Stimulated activated CD8-positive, alpha-beta memory T cell treated with anti-CD3 and anti-CD28 coated beads, Interleukin-4, amount 100 ng/mL, for 24 hours (primary cell): Measurements from ENCODE around the gene HTR6.

Experiments used
- DNase-seq: peaks from one replicate; pipeline ENCODE4 v3.0.0-alpha.2; 2020; ENCODE audit warnings: low read depth

HTR6 gene

DNA sequence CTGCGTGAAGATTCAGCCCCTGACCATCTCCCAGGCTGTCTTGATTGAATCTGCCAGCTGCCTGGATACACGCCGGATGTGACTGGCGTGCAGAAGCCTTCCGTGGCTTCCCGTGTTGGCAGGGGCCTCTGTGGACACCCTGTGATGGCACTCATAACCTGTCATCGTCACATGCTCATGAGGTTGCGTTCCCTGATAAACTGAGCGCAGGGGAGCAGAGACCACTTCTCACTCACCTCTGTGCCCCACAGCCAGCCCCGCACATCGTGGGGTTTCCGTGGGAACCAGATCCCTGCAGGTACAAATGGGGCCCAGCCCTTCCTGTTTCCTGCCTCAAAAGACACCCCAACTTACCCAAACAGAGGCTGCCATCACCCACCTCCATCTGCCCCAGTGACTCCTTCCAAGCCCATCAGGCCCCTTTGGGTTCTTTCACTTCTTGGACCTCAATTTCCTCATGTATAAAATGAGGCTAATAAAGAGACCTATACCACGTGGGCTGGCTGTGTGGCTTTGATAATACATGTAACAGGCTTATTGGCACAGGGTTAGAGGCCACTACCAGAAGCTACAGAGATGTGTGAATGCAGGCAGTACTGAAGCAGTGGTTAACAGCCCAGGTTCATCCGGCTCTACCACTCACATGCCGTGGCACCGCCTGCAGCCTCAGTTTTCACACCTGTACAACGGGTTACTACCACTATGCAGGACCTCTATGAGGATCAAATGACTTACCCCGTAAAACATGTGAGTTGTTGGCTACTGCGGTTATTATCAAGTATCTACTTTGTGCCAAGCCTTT, 23.6 kb downstream of the HTR6 start:
- no peak for DNase-seq

DNA sequence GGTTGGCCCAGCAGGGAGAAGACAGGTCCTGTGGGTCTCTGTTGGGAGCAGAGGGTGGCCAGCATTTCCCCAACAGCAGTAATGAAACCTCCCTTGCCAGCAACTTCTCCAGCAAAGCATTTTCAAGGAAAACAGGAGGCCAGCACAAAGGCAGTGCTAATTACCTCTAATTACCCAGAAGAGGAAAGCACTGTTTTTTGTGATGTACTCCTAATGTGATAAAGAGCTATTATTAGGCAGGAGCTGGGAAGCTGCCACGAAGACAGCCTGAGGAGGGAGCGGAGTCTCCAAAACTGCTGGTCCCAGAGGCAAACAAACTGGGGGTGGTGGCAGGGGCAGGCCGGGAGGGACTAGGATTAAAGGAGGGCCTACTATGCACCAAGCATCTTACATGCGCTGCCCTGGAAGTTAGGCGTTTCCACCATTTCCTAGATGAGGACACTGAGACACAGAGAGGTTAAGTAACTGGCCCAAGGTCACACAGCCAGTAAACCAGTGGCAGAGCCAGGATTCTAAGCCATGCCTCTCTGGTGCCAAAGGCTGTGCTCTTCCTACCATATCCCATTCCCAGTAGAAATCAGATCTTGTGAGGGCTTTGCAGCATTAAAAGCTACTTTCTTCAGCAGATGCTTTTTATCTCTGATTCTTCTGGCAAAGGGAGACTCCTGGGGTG, 24.5 kb downstream of the HTR6 start:
- no peak for DNase-seq

DNA sequence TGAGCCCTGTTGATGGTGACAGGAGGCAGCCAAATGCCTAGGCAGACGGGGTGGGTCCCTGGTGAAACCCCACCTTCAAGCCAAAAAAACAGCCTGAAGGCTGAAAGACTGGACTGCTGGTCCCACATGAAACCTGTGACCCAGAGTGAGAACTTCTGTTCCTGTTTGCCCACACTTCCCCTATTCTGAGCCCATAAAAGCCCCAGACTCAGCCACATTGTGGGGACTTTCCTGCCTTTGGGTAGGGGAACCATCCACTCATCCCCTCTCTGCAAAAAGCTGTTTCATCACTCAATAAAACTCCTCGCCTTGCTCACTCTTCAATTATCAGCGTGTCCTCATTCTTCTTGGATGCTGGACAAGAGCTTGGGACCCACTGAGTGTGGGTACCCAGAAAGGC, 25.2 kb downstream of the HTR6 start:
- DNase-seq: no peak

DNA sequence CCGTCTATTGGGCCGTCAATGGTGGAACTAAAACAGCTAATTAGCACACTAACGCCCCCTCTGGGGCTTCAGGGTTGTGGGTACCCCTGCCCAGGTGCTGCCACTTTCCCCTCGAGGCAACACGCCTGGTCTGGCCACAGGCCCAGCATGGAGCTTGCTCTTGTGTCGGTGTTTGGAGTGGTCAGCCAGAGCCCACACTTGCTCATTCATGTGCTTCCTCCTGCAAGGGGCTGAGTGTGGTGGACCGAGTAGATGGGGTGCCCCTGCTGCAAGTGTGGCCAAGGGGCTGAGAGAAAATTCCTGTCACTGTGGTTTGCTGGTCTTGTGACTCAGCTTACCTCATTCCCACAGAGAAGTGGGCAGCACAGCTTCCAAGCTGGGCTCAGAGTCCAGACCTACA, 25.7 kb downstream of the HTR6 start:
- no peak for DNase-seq

DNA sequence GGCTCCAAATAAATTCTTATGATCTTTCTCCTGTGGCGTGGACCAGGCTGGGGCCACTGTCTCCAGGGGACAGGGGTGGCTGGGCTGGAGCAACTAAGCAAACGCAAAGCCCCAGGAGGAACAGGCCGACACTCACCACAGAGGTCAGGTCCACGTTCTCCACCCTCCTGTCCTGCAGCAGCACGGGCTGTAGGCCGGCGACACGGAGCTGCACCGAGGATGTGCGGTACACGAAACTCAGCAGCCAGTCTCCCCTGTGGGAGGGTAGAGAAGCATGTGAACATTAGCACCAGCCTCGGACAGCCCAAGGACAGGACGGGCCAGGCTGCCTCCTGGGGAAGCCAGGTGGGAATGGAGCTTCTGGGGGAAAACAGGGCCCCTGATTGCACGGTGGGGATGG, 29.6 kb downstream of the HTR6 start:
- DNase-seq: no peak

DNA sequence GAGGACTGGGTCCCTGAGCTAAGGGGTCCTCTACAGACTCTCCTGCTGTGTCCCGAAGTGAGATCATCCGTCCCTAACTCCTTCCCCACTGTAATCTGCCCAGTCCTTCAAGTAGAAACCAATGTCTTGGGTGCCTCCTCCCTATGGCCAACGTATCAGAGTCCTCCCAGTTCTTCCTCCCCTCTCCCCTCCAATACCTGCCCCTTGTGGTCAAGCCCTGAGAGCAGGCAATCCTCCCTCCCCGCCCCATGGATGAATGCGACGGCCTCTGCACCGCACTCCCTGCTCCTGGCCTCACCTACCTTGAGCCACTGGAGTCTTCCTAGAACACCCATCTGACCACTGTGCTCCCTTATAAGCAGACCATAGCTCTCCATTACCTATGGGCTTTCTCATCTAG, 31.1 kb downstream of the HTR6 start:
- no peak for DNase-seq

DNA sequence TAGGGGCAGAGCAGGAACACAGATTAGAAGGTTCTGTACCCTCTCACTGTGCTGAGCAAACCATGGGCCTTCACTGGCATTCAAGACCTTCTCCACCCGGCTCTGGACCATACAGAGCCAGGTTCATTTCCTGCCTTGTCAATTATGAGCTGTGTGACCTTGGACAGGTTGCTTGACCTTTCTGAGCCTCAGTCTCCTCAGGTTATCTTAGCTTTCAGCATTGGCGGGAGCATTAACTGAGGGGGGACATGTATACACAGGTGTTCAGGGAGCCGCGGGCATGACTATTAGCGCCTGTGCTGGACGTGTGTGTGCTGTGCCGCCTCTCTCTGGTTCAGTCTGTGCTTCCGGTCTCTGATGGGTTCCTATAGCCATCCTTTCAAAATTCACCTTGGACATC, 32.1 kb downstream of the HTR6 start:
- DNase-seq: no peak

DNA sequence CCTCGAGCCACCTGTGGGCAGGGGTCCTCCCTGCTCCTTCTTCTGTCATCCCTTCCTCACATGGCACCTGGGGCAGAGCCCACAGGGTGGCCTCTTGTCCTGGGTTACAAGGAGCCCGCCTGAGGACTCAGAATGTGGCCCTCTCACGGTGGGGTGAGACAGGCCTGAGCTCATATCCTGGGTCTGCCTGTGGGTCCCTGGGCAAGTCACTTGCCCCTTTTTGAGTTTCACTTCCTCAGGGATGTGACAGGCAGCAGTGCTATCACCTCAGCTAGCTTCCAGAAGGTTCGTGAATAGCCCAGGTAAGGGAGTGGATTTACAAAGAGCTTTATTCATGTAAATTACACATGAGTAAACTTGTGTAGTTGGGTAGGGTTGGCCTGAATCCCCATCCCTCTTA, 33.5 kb downstream of the HTR6 start:
- DNase-seq: no peak

DNA sequence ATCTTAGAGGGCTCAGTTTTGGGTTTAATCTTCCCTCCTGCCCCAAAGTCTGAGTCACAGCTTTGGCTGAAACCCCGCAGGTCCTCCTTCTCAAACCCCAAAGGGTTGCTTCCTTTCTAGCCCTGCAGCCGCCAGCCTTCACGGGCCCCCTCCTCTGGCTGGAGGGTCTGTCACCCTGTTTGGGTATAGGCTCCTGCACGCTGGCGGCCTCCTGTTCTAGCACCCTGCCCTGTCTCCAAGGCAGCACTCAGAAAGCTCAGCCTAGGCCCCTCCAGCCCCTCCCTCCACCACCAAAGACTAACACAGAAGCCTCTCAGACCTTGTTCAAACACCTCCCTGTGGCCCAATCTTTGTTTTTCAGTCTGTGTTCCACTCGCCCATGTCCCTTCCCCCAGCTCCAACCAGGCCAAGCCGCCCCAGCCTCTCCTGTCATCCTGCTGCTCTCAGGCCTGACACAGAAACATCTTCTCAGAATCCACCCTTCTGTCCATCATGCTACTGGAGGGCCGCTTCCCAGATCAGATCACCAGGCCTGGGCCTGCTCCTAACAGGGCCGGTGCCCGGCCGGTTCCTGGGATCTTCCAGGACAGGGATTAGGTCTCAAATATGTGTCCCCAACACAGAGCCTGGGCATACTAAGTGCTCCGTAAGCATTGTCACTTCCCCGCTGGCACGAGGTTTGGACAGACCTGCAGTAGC, 35.6 kb downstream of the HTR6 start:
- no peak for DNase-seq

DNA sequence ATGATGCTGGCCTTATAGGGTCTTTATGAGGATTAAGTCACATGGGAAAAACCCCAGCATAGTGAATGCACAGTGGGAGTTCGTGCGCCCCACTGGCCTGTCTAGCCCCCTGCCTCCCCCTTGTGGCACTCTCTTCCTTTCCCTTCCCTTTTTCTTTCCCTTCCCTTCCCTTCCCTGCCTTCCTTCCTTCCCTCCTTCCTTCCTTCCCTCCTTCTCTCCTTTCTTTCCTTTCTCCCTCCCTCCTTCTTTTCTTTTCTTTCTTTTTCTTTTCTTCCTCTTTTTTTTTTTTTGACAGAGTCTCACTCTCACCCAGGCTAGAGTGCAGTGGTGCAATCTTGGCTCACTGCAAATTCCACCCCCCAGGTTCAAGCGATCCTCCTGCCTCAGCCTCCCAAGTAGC, 38.6 kb downstream of the HTR6 start:
- no peak for DNase-seq

DNA sequence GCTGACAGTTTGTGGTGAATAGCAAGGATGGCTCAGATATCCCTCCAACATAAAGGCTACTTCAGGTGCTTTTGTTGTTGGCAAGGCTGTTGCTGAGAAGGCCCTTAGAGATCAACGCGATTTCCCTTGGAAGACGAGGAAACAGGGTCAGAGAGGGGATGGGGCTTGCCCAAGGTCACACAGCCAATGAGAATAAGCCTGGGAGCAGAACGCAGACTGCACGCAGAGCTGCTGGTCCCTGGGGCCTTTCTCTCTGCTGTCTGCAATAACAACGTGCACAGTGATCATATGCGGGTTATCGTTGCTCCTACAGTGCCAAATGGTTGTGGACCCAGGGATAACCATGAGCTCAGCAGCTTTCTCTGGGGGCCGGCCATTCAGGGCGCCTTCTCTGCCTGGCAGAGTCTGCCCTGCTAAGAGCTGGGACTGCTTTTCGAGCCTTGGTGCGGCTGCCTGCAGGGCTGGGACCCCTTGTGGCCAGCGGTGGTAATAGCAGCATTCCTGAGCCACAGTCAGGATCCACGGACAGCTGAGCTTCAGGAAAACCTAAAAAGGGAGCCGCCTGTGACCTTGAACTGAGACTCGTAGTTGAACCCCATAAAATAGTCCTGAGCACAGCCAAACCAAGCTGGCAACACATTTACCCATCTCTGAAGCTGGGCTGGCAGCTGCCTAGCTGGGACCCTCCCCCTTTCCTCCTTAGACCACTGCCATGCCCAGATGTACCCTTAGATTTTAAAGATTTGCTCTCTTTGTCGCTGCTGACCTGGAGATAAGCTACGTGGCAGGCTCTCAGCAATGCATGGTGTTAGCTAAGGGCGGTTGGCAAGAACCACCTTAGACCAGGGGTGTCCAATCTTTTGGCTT, 39.8 kb downstream of the HTR6 start:
- DNase-seq: peak; percentile 41

DNA sequence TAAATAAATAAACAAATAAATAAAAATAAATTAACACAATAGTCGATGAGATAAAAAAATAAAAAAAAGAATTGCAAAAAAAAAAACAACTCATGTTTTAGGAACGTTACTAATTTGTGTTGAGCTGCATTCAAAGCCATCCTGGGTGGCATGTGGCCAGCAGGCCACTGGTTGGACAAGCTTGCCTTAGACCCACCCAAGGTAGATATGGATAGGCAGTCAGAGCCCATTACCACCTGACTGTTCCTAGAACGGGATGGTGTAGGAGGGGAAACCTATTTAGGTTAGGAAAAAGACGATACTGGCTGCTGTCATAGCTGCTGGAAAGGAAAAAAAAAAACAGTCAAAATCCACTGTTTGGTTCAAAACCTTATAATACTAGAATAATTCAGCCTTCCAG, 40.8 kb downstream of the HTR6 start:
- DNase-seq: no peak

DNA sequence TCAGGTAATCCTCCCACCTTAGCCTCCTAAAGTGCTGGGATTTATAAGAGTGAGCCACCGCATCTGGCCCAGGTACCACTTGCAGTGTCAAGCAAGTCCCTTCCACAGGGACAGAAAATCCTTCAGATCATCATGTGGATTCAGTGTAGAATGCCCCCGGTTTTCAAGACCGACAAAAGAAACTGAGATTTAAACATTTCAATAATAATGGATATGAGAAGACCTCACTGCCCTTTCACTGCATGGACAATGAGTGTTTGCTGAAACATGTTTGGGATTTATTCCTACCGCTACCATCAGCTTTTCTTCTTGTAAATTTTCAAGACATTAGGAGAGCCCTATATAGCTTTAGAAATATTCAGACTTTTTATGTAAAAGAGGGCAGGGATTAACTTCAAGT, 41.5 kb downstream of the HTR6 start:
- no peak for DNase-seq

DNA sequence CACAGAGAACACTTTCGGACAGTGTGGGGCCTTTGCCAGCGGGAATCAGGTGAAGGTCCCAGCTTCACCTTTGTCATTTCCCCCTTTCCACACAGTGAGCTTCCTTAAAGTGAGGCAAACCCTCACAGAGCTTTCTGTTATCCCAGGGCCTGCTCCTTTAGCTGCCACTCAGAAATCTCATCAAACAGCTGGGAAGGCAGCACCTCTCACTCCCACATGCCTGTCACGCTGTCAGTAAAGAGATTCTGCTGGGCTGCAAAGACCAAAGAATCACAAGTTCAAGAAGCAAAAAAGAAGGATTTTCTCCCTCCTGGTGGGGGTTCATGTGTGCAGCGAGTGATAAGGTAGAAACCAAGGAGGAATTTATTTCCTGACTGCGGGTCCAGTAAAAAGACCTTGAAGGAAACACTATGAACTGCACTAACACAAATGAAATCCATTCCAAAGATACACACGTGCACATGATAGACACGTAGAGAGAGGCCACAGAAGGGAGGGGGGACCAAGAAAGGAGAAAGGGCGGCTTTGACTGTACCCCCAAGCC, 44.0 kb downstream of the HTR6 start:
- DNase-seq: no peak

DNA sequence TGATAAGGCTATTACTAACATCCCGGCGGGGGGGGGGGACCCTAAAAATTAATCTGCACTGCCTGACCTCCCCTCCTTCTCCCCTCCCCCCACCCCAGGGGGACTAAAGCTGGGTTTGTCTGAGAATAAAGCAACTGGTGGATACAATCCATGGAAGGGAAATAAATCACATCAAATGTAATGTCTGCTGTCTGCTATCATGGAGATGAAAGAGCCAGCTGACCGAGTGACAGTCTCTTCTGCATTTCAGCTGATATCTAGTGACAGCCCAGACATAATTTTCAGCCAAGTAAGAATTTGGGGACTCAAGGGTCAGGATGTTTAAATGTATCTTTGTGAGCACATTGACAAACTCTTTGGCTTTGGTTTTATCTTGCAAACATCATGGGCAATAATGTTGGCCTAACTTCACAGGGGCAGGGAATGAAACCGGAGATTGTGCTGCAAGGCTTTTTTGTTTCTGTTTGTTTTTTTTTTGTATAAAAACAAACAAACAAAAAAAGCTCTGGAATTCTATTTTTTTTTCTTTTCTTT, 44.7 kb downstream of the HTR6 start:
- DNase-seq: no peak

DNA sequence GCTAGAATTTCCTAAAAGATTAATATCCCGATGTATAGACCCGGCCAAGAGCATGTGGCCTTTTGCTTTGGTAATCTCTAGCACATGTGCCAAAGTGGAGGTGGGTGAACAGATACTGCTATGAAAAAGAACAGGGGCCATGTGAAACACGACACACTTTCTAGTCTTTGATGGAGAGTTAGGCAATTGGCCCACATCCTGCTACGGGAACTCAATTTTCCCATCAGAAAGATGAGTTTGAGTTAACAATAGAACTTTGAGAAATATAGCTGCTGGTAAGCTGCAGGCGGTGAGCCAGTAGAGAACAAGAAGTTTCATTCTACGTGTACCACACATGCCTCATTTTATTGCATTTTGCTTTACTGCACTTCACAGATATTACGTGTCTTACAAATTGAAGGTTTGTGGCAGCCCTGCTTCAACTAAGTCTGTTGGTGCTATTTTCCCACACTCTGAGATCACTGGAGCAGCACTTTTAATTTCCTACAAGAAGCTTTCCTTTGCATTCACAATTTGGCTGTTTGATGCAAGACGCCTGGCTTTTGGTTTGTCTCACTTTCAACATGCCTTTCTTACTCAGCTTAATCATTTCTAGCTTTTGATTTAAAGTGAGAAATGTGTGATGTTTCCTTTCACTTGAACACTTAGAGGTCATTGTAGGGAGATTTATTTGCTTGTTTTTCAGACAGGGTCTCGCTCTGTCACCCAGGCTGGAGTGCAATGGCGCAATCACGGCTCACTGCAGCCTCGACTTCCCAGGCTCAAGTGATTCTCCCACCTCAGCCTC, 46.3 kb downstream of the HTR6 start:
- DNase-seq: no peak

DNA sequence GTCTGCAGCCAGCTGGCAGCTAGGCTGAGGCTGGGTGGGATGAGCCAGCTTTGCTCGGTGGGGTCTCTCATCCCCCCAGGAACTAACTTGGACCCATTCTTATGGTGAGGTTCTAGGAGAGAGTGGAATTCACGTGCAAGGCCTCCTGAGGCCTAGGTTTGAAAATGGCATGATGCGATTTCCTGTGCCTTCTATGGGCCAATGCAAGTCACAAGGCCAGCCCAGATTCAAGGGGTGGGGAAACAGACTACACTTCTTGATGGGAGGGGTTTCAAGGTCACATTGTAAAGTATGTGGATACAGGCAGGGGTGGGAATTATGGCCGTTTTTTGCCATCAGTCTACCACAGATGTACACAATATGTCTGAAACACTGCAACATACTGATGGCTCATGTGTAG, 48.3 kb downstream of the HTR6 start:
- DNase-seq: no peak

DNA sequence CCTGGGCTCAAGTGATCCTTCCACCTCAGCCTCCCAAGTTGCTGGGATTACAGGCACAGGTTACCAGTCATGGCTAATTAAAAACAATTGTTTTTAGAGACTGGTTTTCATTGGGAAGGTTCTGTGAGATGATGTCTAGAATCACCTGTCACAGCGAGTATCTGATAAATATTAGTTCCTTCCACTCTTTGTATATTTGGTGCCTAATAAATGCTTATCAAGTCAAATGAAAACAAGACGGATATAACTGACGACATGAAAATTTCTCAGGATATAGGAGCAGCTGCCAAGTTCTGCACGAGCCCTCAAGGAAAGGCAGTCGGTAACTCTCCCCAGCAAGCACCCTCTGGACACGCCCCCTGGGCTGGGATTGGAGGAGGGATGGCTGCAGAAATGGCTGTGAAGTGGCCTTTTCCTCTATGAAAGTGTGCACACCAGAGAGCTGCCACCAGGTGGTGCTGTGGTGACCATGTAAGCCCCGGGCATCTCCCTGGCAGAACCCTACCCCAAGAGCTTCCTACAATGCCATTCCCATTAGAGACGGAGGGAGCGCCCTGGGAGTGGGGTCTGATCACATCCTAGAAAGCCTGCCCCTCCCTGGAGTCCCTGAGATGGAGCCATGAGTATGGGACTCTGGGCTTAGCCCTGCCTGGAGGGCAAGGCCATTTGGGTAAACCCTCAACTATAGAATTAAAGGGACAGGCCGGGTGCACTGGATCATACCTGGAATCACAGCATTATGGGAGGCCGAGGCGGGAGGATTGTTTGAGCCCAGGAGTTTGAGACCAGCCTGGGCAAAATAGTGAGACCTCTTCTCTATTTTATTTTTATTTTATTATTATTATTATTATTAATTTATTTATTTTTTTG, 50.9 kb downstream of the HTR6 start:
- DNase-seq: peak; percentile 78

DNA sequence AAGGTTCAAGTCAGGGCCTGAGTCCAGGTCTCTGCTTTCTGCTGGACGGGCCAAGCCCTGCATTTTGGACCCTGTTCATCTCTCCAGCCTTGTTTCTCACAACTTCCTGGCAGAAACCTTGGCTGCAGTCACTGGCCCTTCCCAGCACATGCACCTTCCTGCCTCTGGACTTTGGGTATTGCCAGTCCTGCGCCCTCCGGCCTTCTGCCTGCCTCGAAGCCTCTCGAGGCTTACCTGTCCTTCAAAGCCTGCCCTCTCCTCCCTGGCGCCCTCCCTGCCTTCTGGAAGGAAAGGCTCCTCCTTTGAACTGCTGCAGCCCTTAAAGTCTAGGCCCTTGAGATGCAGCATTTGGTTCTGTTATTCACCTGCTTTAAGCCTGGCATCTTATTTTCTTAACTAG, 52.8 kb downstream of the HTR6 start:
- DNase-seq: no peak

DNA sequence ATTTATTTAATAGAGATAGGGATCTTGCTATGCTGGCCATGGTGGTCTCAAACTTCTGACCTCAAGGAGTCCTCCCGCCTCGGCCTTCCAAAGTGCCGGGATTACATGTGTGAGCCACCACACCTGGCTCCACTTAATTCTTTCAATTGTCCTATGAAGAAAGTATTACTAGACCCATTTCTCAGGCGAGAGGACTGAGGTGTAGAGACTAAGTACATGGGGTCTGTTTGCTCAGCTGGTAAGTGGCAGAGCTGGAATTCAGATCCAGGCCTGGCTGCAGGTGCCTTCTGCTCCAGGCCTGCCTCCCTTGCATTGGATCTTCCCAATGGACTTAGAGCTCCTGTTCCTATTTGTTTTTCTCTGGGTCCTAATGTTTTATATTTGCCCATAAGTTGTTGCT, 55.5 kb downstream of the HTR6 start:
- no peak for DNase-seq
